Raji (cell line): Measurements from ENCODE around the gene LGMN.

ENCODE experiments used
- POLR2A ChIP-seq: IDR thresholded peaks from 2 replicates; pipeline ENCODE4 v1.6.1; 2011; ENCODE audit warnings: low read depth, low read length, control low read depth; ENCODE audit not compliant: insufficient read depth

LGMN gene

GRCh38 chr14:92768795-92769194 is 20.4 kb upstream of the LGMN start:
- TF ChIP-seq POLR2A: no peak

- 0 out of 2 replicates have a peak, but pooled peaks have one; percentile 18 for TF ChIP-seq POLR2A
Measured at GRCh38 chr14:92768236-92768635, 19.8 kb upstream of the LGMN start.

- TF ChIP-seq POLR2A: no peak
Measured at GRCh38 chr14:92760524-92760805, 12.0 kb upstream of the LGMN start.

- TF ChIP-seq POLR2A: no peak
Measured at GRCh38 chr14:92759679-92760523, 11.5 kb upstream of the LGMN start.

GRCh38 chr14:92759300-92759678 is 10.9 kb upstream of the LGMN start:
- TF ChIP-seq POLR2A: no peak

GRCh38 chr14:92756446-92756845 is 8.0 kb upstream of the LGMN start:
- TF ChIP-seq POLR2A: no peak

- no peak for TF ChIP-seq POLR2A
Measured at GRCh38 chr14:92755495-92755894, 7.1 kb upstream of the LGMN start.

- no peak for TF ChIP-seq POLR2A
Measured at GRCh38 chr14:92754966-92755365, 6.5 kb upstream of the LGMN start.

- no peak for TF ChIP-seq POLR2A
Measured at GRCh38 chr14:92753250-92753649, 4.8 kb upstream of the LGMN start.

- no peak for TF ChIP-seq POLR2A
Measured at GRCh38 chr14:92751819-92752218, 3.4 kb upstream of the LGMN start.

- TF ChIP-seq POLR2A: no peak
Measured at GRCh38 chr14:92750994-92751400, 2.6 kb upstream of the LGMN start.

- TF ChIP-seq POLR2A: no peak
Measured at GRCh38 chr14:92747701-92748258, 647 bp downstream of the LGMN start.

GRCh38 chr14:92744198-92744597 is 4.2 kb downstream of the LGMN start:
- TF ChIP-seq POLR2A: no peak

GRCh38 chr14:92740440-92740839 is 8.0 kb downstream of the LGMN start:
- TF ChIP-seq POLR2A: no peak

- TF ChIP-seq POLR2A: no peak
Measured at GRCh38 chr14:92737619-92738188, 10.7 kb downstream of the LGMN start.

- TF ChIP-seq POLR2A: no peak
Measured at GRCh38 chr14:92737206-92737605, 11.2 kb downstream of the LGMN start.
